SIG-M5 treated with dmso at 0.1 percent for 504 hours (cell line): ENCODE measurements around the gene MAP4K4.
"Not testable (repeated sequence)": the region's sequence is repeated elsewhere in the genome, so short reads cannot be mapped to it uniquely, and the experiment has no call there.

ENCODE experiments used
- DNase-seq: peaks from one replicate; lab custom pipeline; 2025; ENCODE audit not compliant: unreplicated experiment; lab: John Stamatoyannopoulos, UW

The MAP4K4 gene

GRCh38 chr2:101741775-101742520 is 44.4 kb downstream of the MAP4K4 start:
- DNase-seq, result no peak

- DNase-seq, result no peak
Measured at GRCh38 chr2:101742547-101742946, 45.0 kb downstream of the MAP4K4 start.

DNA sequence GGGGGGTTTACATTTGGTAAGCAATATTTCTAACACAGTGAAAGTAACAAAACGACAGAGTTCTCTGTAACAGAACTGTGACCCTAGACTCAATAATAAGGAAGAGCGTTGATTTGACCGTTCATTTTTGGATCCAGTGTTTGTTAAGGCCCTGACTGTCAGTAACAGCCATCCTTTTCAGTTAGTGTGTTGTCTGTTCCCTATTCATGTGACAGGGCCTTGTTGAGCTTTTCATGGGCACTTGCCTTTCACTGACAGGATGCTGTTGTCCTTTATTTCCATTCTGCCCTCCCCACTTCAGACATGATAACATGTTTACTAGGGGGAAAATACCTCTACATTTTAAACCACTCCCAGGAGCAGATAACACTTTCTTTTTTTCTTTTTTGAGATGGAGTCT is 45.8 kb downstream of the MAP4K4 start:
- DNase-seq, result no peak

DNA sequence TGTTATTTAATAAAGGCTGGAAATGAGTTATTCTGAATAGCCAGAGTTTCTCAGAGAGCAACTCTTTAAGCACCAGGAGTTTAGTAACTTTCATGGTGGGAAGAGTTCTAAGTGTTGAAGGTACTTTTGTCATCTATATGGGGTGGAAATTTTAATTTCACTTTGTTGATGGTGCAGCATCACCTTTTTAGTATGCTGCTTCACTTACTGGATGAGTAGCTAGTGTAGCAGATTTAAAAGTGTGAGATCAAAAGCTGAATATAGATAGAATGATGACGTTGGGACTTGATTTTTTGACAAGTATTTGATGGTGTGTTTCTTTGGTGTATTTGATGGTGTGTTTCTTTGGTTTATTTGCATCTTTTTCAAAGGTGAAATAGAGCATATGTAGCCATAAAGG is 47.3 kb downstream of the MAP4K4 start:
- no peak for DNase-seq

DNA sequence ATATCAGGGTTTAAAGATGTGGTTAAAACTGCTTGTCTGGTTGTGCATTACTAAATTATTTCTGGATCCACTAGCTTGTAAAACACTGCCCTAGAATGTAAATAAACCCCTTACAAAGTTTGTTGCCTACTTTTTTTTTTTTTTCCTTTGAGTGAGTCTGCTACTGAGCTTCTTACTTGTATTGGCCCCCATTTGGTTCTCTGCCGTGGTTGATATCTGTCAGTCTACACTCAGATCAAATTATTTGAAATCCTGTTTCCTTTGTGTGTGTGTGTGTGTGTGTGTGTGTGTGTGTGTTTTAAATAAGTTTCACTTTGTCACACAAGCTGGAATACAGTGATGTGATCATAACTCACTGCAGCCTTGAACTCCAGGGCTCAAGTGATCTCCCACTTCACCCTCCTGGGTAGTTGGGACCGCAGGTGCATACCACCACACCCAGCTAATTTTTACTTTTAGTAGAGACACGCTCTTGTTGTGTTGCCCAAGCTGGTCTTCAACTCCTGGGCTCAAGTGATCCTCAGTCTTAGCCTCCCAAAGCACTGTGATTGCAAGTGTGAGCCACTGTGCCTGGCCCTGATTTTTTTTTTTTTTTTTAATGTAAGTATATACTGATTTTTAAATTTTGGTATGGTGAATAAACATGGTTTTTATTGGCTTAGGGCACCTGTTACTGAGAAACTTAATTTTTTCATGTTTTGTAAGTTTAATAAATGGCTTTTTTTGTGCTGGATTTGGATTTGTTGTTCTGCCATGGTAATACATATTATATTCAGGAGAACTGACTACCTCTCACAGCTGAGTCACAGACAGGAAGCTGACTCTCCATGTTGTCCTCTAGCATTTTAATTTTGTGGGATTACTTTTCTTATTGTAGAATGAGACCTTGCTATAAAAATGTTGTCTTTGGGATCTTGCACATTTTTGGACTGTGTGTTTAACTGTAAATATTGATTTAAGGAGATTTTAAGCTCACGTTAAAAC is 48.5 kb downstream of the MAP4K4 start:
- DNase-seq, result no peak

DNA sequence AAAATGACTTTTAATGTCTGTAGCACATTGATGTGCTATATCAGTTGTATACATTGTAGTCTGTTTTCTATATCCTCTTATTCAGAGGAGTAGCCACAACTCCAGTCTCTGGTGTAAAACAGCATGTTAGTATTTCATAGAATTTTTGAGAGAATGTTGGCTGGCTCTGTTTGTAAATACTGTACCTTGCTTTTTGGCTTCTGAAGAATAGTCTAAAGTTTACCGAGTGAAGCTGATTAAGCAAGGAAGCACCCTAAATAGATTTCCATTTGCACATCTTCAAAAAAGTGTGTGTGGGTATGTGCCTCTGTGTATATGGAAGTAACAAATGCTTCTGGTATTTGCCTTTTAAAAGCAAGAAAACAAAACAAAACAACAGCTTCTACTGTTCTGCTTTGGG is 50.5 kb downstream of the MAP4K4 start:
- no peak for DNase-seq

GRCh38 chr2:101748462-101748861 is 51.0 kb downstream of the MAP4K4 start:
- not testable (repeated sequence) for DNase-seq

GRCh38 chr2:101750688-101751087 is 53.2 kb downstream of the MAP4K4 start:
- no peak for DNase-seq

- DNase-seq, result no peak
Measured at GRCh38 chr2:101751276-101751815, 53.8 kb downstream of the MAP4K4 start.

DNA sequence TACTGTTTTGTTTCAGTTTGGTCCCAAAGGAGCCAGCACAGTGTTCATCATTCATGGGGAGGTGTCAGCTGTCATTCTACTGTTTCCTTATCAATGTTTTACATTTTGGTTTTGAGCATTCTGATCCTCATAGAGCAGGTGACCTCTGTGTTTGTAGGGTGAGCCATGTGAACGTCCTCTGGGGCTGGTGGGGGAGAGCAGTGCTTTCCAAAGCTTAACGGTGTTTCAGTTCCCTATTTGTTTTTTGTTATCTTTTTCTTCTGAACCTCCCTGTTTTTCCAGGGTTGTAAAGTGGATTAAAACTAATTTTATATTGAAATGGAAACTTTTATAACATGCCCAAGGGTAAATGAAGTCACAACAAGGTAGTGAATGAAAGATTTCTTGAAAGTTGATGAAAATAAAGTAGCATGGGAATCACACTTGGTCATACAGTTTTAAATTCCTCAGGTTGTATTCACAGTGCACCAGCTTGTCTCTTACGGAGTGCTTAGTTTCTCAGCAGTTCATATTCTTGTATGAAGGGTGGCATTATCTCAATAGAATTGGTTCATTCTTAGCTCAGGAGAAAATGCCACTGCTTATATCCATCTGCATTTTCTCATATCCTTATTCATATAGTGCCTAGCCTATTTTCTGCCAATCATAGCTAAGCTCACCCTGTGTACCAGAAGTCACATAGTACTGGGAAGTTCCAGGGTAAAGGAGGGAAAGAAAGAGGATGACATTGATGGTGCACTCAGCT is 54.5 kb downstream of the MAP4K4 start:
- no peak for DNase-seq

- no peak for DNase-seq
Measured at GRCh38 chr2:101752716-101753616, 55.5 kb downstream of the MAP4K4 start.

DNA sequence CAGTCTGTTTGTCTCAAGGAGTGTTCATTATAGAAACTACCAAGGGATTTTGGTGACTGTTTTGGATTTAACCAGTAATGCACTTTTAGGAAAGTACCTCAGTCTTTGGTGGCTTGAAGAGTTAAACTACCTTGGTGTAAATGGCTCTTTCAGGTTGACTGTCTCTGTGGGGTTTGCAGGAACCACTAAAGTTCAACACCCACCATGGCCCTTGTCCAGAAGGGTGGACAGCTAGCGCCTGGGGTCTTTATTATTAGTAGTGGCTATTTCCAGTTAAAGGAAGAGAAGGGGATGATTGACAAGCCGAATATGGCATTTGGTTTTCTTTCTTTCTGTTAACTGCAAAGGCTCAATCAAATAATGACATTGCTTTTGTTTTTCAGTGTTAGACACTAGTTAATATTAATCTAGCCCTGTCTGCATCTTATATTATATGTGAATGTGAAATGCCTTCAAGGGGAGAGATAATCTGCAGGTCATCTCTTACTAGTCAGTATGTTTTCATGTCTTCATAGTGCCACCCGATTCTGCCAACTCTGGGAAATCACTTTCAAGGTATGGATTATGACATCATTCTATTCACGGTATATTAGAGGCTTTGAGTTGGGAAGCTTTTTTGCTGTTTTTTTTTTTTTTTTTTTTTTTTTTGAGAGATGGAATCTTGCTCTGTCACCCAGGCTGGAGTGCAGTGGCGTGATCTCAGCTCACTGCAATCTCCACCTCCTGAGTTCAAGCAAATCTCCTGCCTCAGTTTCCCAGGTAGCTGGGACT is 56.4 kb downstream of the MAP4K4 start:
- DNase-seq, result no peak

DNA sequence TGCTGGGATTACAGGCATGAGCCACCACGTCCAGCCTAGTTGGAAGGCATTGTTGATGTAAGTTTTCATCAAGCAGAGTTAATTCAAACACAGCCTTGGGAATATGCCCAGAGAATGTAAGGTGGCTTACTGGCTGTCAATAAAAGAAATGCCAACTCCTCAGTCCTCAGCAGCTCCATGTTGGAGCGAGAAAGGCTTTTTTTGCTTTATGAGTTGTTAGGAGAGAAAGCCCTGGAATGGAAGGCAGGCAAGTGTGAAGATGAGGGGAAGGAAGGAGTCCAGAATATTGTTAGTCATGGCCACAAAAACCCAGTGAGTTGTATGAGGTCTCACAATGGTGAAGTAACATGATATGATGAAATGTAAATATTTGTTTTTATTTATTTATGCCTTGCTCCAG is 57.1 kb downstream of the MAP4K4 start:
- DNase-seq, result peak; percentile 41

DNA sequence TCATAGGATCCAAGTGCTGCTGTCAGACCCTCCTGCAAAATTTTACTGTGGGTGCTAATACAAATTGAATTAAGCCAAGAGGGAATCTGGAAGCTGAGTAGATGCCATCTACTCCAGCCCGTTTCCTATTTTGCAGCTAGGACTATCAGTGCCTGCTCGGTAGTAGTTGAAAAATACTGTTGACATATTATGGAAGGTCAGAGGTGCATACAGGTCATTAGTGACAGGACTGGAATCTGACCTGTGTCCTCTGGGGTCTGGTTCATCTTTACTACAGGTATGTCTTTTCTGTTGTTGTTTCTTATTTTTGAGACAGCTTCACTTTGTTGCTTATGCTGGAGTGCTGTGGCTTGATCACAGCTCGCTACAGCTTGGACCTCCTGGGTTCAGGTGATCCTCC is 58.8 kb downstream of the MAP4K4 start:
- no peak for DNase-seq

DNA sequence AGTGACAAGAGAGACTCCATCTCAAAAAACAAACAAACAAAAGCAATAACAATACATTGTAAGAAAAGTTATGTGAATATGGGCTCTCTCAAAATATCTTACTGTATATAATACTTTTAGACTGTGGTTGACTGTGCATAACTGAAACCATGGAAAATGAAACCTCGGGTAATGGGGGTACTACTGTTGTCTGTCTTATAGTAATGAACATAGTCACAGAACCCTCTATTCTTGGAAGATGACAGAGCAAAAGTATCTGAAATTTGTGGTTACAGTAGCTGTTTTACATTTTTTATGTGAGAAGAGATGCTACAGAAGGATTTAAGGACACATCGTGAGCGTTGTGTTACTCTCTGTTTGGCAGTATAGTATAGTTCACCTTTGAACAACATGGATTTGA is 60.5 kb downstream of the MAP4K4 start:
- DNase-seq, result no peak

DNA sequence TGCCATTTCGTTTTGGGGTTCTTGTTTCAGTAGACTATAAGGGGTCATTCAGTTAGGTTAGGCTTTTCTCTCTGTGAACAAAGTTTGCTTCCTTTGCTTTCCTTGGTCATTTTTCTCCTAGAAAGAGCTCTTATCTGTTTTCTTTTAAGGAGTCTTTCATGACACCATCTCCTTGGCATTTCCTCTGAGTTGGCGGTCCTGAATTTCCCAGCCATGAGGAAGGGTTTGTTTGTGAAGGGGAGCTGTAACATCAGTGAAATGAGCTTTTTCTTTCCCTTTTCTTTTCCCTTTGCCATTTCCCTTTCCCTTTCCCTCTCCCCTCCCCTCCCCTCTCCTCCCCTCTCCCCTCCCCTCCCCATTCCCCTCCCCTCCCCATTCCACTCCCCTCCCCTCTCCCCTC is 61.7 kb downstream of the MAP4K4 start:
- DNase-seq, result no peak

- DNase-seq, result no peak
Measured at GRCh38 chr2:101762451-101763171, 65.1 kb downstream of the MAP4K4 start.

DNA sequence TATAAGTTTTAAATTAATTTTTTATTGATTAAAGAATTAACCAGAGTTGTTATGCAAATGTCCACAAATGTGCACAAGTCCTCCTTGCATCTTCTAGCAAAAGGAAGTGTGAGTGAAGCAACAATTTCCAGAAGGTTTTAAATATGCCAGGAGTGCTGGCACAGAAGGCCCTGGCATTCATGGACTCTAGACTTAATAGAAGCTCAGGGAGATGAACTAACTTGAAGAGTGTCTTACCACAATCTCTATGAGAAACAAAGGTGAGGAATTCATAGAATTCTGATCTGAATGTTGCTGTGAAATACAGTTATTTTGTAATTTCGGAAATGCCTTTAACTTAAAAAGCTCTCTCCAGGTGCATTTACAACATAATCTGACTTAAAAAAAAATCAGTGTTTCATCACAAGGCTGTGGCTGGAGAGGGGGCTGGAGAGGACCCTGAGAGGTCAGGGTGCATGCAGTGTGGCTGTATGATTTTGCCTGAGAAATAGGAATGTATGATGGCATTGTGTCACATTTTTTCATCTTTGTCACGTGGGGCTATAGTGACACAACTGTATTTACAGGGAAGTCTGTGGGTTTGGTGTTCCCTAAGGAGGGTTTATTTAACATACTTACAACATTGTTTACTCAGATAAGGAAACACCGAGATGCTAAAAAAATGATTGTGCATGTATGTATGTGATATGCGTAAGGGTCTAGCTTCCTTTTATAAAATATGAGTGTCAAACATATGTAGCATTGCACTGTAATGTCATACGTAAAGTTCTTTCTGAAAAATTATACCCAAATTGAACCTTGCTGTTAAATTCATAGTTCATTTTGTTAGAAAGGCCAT is 66.2 kb downstream of the MAP4K4 start:
- no peak for DNase-seq
